ENCODE data around the gene CHST8.

DNA sequence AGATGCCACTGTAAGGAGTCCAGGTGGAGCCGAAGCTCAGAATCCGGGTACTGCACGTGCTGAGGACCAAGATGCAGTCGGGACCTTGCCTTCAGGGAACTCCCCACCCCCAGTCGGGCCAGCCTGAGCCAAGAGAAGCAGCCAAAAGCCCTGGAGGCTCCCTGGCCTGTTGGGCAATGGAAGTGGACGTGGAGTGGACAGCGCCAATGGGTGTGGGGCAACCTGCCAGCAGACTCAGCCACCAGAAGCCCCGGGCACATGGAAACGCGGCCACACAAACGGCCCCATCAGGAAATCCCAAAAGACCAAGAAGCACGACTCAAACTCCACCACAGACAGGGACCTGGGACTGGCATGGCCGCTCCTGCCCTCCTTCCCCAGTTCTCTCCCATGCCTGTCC lies 144.9 kb downstream of the CHST8 start:
- no peak for TF ChIP-seq EZH2 (IDR thresholded peaks at IDR 0.05; ENCODE audit: borderline replicate concordance, low read length)
- TF ChIP-seq, protein P1, sequence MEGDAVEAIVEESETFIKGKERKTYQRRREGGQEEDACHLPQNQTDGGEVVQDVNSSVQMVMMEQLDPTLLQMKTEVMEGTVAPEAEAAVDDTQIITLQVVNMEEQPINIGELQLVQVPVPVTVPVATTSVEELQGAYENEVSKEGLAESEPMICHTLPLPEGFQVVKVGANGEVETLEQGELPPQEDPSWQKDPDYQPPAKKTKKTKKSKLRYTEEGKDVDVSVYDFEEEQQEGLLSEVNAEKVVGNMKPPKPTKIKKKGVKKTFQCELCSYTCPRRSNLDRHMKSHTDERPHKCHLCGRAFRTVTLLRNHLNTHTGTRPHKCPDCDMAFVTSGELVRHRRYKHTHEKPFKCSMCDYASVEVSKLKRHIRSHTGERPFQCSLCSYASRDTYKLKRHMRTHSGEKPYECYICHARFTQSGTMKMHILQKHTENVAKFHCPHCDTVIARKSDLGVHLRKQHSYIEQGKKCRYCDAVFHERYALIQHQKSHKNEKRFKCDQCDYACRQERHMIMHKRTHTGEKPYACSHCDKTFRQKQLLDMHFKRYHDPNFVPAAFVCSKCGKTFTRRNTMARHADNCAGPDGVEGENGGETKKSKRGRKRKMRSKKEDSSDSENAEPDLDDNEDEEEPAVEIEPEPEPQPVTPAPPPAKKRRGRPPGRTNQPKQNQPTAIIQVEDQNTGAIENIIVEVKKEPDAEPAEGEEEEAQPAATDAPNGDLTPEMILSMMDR (conservative IDR thresholded peaks at IDR 0.05 in 1 of 2, IDR thresholded peaks at IDR 0.05 in 1 of 2; ENCODE audit: extremely low read depth in 1 of 2, insufficient read depth in 1 of 2, low read depth in 1 of 2, low read length in 2 of 2): no peak

Measured in mammary epithelial cell (primary cell).